ENCODE data around the gene KIN. TPM values are rescaled to one million over a fixed set of nuclear protein-coding genes. Genes with fewer than 3 reads are reported as not detected.

KIN gene
- total and polyA plus RNA-seq, 2 donors from 2014 or later: 10.8 to 12.9 TPM

- FAIRE-seq: no peak
- no peaks in the 10 kb centered on the region for H3K27me3 ChIP-seq (ENCODE audit: control insufficient read depth, insufficient read depth, low read length)
- no peaks in the 10 kb centered on the region for H3K36me3 ChIP-seq (ENCODE audit: control insufficient read depth in 2 of 3, insufficient read depth in 3 of 3, low read length in 3 of 3)
- TF ChIP-seq CTCF (IDR thresholded peaks at IDR 0.05; ENCODE audit: borderline replicate concordance, extremely low read depth, insufficient read depth): no peak
- DNase-seq: no peak
- H3K9ac ChIP-seq (ENCODE audit: low read length in 3 of 3): no peak overlapping the region
- H3K4me1 ChIP-seq (ENCODE audit: control insufficient read depth in 2 of 3, insufficient read depth in 2 of 3, low read depth in 1 of 3, low read length in 3 of 3): no peaks in the 10 kb centered on the region
- H3K27ac ChIP-seq (ENCODE audit: low read depth in 2 of 2, low read length in 2 of 2): no peak overlapping the region
- intact Hi-C loops (cut with DNase I): no loop called here
- no peak overlapping the region for H3K4me3 ChIP-seq (ENCODE audit: low read length in 3 of 3)
- no peaks in the 10 kb centered on the region for H3K9me3 ChIP-seq (ENCODE audit: control insufficient read depth in 2 of 3, insufficient read depth in 1 of 3, low read length in 3 of 3)
Measured at GRCh38 chr10:7834262-7834661, 46.5 kb upstream of the KIN start.

GRCh38 chr10:7833210-7833609 is 45.4 kb upstream of the KIN start:
- FAIRE-seq (no peak), DNase-seq (no peak)
- H3K4me1 ChIP-seq (ENCODE audit: control insufficient read depth in 2 of 3, insufficient read depth in 2 of 3, low read depth in 1 of 3, low read length in 3 of 3): no peaks in the 10 kb centered on the region
- H3K27ac ChIP-seq (ENCODE audit: low read depth in 2 of 2, low read length in 2 of 2): no peak overlapping the region
- TF ChIP-seq CTCF (IDR thresholded peaks at IDR 0.05; ENCODE audit: borderline replicate concordance, extremely low read depth, insufficient read depth): no peak
- no peak overlapping the region for H3K4me3 ChIP-seq (ENCODE audit: low read length in 3 of 3)
- H3K36me3 ChIP-seq (ENCODE audit: control insufficient read depth in 2 of 3, insufficient read depth in 3 of 3, low read length in 3 of 3): no peaks in the 10 kb centered on the region
- no peaks in the 10 kb centered on the region for H3K9me3 ChIP-seq (ENCODE audit: control insufficient read depth in 2 of 3, insufficient read depth in 1 of 3, low read length in 3 of 3)
- no peaks in the 10 kb centered on the region for H3K27me3 ChIP-seq (ENCODE audit: control insufficient read depth, insufficient read depth, low read length)
- intact Hi-C loops (cut with DNase I): no loop called here
- no peak overlapping the region for H3K9ac ChIP-seq (ENCODE audit: low read length in 3 of 3)

GRCh38 chr10:7832060-7832459 is 44.3 kb upstream of the KIN start:
- Histone ChIP-seq H3K27ac (ENCODE audit: low read depth in 2 of 2, low read length in 2 of 2) (no peak overlapping the region), H3K27me3 (ENCODE audit: control insufficient read depth, insufficient read depth, low read length) (no peaks in the 10 kb centered on the region), H3K4me3 (ENCODE audit: low read length in 3 of 3) (no peak overlapping the region), H3K36me3 (ENCODE audit: control insufficient read depth in 2 of 3, insufficient read depth in 3 of 3, low read length in 3 of 3) (peaks cover 0 to 3% (median 0%) of the 10 kb centered on the region in 3 donors), H3K4me1 (ENCODE audit: control insufficient read depth in 2 of 3, insufficient read depth in 2 of 3, low read depth in 1 of 3, low read length in 3 of 3) (no peaks in the 10 kb centered on the region), H3K9ac (ENCODE audit: low read length in 3 of 3) (no peak overlapping the region), H3K9me3 (ENCODE audit: control insufficient read depth in 2 of 3, insufficient read depth in 1 of 3, low read length in 3 of 3) (no peaks in the 10 kb centered on the region)
- no peak for TF ChIP-seq CTCF (IDR thresholded peaks at IDR 0.05; ENCODE audit: borderline replicate concordance, extremely low read depth, insufficient read depth)
- no peak for DNase-seq
- no peak for FAIRE-seq
- intact Hi-C loops (cut with DNase I): no loop called here

- Histone ChIP-seq H3K27me3 (ENCODE audit: control insufficient read depth, insufficient read depth, low read length) (no peaks in the 10 kb centered on the region), H3K9ac (ENCODE audit: low read length in 3 of 3) (no peak overlapping the region), H3K4me1 (ENCODE audit: control insufficient read depth in 2 of 3, insufficient read depth in 2 of 3, low read depth in 1 of 3, low read length in 3 of 3) (no peaks in the 10 kb centered on the region), H3K9me3 (ENCODE audit: control insufficient read depth in 2 of 3, insufficient read depth in 1 of 3, low read length in 3 of 3) (no peaks in the 10 kb centered on the region), H3K4me3 (ENCODE audit: low read length in 3 of 3) (no peak overlapping the region), H3K27ac (ENCODE audit: low read depth in 2 of 2, low read length in 2 of 2) (no peak overlapping the region), H3K36me3 (ENCODE audit: control insufficient read depth in 2 of 3, insufficient read depth in 3 of 3, low read length in 3 of 3) (peaks cover 2 to 3% (median 3%) of the 10 kb centered on the region in 3 donors)
- no peak for TF ChIP-seq CTCF (IDR thresholded peaks at IDR 0.05; ENCODE audit: borderline replicate concordance, extremely low read depth, insufficient read depth)
- FAIRE-seq (no peak), DNase-seq (no peak)
- intact Hi-C loops (cut with DNase I): no loop called here
Measured at GRCh38 chr10:7829289-7829834, 41.6 kb upstream of the KIN start.
